HCT116 (cell line): Measurements from ENCODE around the gene HABP2. TPM values are rescaled to one million over a fixed set of nuclear protein-coding genes. Genes with fewer than 3 reads are reported as not detected.

Source experiments
- ATAC-seq: fragments of 200-7000 bp; cut with Tn5 transposase; 2 replicates; pipeline ENCODE4 v1.9.1; 2020; ENCODE audit warnings: mild to moderate bottlenecking, moderate library complexity
- BruUV-seq: library from RNA; stranded (reverse); fragments of 400-500 nt; replicated peaks from 2 replicates; lab custom pipeline; 2021; lab: Mats Ljungman, UMichigan
- CTCF ChIA-PET: fragments of 300-600 bp; sonication (Branson Sonifier 250); formaldehyde crosslinking; loops from one replicate; lab custom pipeline; 2021; ENCODE audit warnings: antibody characterized with exemption; lab: Charles Lee
- POLR2A ChIA-PET: fragments of 300-600, 350-600 bp; sonication (Branson Sonifier 250); formaldehyde crosslinking; loops from one replicate; lab custom pipeline; 2021; ENCODE audit warnings: antibody characterized with exemption; lab: Charles Lee
- RAD21 ChIA-PET, 2 experiments: fragments of 300-600 bp; sonication (Branson Sonifier 250); formaldehyde crosslinking; loops; one replicate each; lab custom pipeline; 2023; ENCODE audit warnings: low total read pairs in 2 of 2; ENCODE audit not compliant: uncharacterized antibody in 2 of 2, unreplicated experiment in 2 of 2, low non-redundant PET in 1 of 2; lab: Charles Lee
- DNase-seq: peaks from one replicate; pipeline ENCODE4 v3.0.0-alpha.2; 2010; ENCODE audit warnings: low read depth, low spot score
- H2AFZ ChIP-seq: fragments of 200-600 bp; shearing (Covaris generic), sonication (generic); 2 replicates; pipeline ENCODE4 v1.6.1; 2017; ENCODE audit warnings: low read depth, mixed run types, mixed read lengths, antibody characterized with exemption, low read length; ENCODE audit not compliant: poor library complexity, severe bottlenecking
- H3K27ac ChIP-seq: 2 replicates; pipeline ENCODE4 v1.5.1; 2012; ENCODE audit warnings: low read depth, low read length
- H3K27me3 ChIP-seq: fragments of 200-600 bp; sonication (generic); 2 replicates; pipeline ENCODE4 v1.6.1; 2016; ENCODE audit warnings: mixed run types, low read length, mixed read lengths; ENCODE audit not compliant: insufficient read depth
- H3K36me3 ChIP-seq, 2 experiments: fragments of 200-500 bp in 1 of 2; fragments of 200-600 bp in 1 of 2; sonication (Bioruptor generic) in 1 of 2; sonication (generic) in 1 of 2; 2 replicates each; pipeline versions ENCODE4 v1.5.1 to v1.6.1; 2014 to 2016; ENCODE audit warnings: low read length in 2 of 2, inconsistent platforms in 1 of 2, mixed read lengths in 1 of 2, mixed run types in 1 of 2; ENCODE audit not compliant: insufficient read depth in 2 of 2, control insufficient read depth in 1 of 2
- H3K4me1 ChIP-seq, 2 experiments: fragments of 200-600 bp in 1 of 2; sonication (generic) in 1 of 2; 2 replicates each; pipeline versions ENCODE4 v1.5.1 to v1.6.1; 2012 to 2017; ENCODE audit warnings: low read length in 2 of 2, inconsistent platforms in 1 of 2, mild to moderate bottlenecking in 1 of 2, mixed read lengths in 1 of 2, mixed run types in 1 of 2, moderate library complexity in 1 of 2; ENCODE audit not compliant: insufficient read depth in 2 of 2, control insufficient read depth in 1 of 2
- H3K4me2 ChIP-seq: fragments of 200-600 bp; sonication (generic); 2 replicates; pipeline ENCODE4 v1.6.1; 2017; ENCODE audit warnings: mixed run types, low read length, mixed read lengths
- H3K4me3 ChIP-seq, 2 experiments: fragments of 200-600 bp in 1 of 2; sonication (generic) in 1 of 2; replicated peaks in 1 of 2; 2 replicates each; pipeline ENCODE4 v1.5.1; 2011 to 2016; ENCODE audit warnings: low read length in 2 of 2, control low read depth in 1 of 2, low read depth in 1 of 2, mild to moderate bottlenecking in 1 of 2, mixed read lengths in 1 of 2, mixed run types in 1 of 2
- H3K79me2 ChIP-seq: fragments of 200-600 bp; sonication (generic); 2 replicates; pipeline ENCODE4 v1.6.1; 2017; ENCODE audit warnings: mild to moderate bottlenecking, mixed run types, low read length, moderate library complexity, mixed read lengths; ENCODE audit not compliant: insufficient read depth
- H3K9ac ChIP-seq: fragments of 200-600 bp; sonication (generic); 2 replicates; pipeline ENCODE4 v1.6.1; 2016; ENCODE audit warnings: low read length, mixed read lengths
- H3K9me2 ChIP-seq: fragments of 200-600 bp; sonication (generic), shearing (Covaris generic); 2 replicates; pipeline ENCODE4 v1.6.1; 2017; ENCODE audit warnings: mixed run types, mild to moderate bottlenecking, moderate library complexity; ENCODE audit not compliant: insufficient read depth
- H3K9me3 ChIP-seq, 2 experiments: fragments of 200-500 bp in 1 of 2; fragments of 200-600 bp in 1 of 2; sonication (Bioruptor generic) in 1 of 2; sonication (generic) in 1 of 2; 2 replicates each; pipeline ENCODE4 v1.6.1; 2014 to 2017; ENCODE audit warnings: low read length in 2 of 2, mixed read lengths in 2 of 2, inconsistent platforms in 1 of 2, low read depth in 1 of 2, mild to moderate bottlenecking in 1 of 2, mixed run types in 1 of 2, moderate library complexity in 1 of 2; ENCODE audit not compliant: control insufficient read depth in 1 of 2, insufficient read depth in 1 of 2
- H4K20me1 ChIP-seq: fragments of 200-600 bp; sonication (generic), shearing (Covaris generic); 2 replicates; pipeline ENCODE4 v1.6.1; 2017; ENCODE audit warnings: mixed run types, mild to moderate bottlenecking, moderate library complexity; ENCODE audit not compliant: insufficient read depth
- ATF3 ChIP-seq: IDR thresholded peaks from 2 replicates; pipeline ENCODE4 v1.6.1; 2012
- CBX3 ChIP-seq: IDR thresholded peaks from 2 replicates; pipeline ENCODE4 v1.6.1; 2012; ENCODE audit warnings: low read depth
- CEBPB ChIP-seq: IDR thresholded peaks from 2 replicates; pipeline ENCODE4 v1.6.1; 2012; ENCODE audit warnings: low read depth
- EGR1 ChIP-seq: IDR thresholded peaks from 2 replicates; pipeline ENCODE4 v1.6.1; 2012; ENCODE audit warnings: low read depth
- EZH2phosphoT487 ChIP-seq: fragments of 200-600 bp; IDR thresholded peaks from 2 replicates; pipeline ENCODE4 v1.6.1; 2018; ENCODE audit warnings: antibody characterized with exemption, borderline replicate concordance
- FOSL1 ChIP-seq: IDR thresholded peaks from 2 replicates; pipeline ENCODE4 v1.6.1; 2012; ENCODE audit warnings: low read depth
- POLR2AphosphoS5 ChIP-seq: IDR thresholded peaks from 2 replicates; pipeline ENCODE4 v1.6.1; 2011; ENCODE audit warnings: mild to moderate bottlenecking, low read depth, low read length, moderate library complexity
- REST ChIP-seq: IDR thresholded peaks from 2 replicates; pipeline ENCODE4 v1.6.1; 2012; ENCODE audit warnings: low read depth
- SRF ChIP-seq: IDR thresholded peaks from 2 replicates; pipeline ENCODE4 v1.6.1; 2012; ENCODE audit warnings: low read depth
- TCF7L2 ChIP-seq: IDR thresholded peaks from 2 replicates; pipeline ENCODE4 v1.7.0; 2011; ENCODE audit warnings: borderline replicate concordance, inconsistent platforms; ENCODE audit not compliant: insufficient read depth, insufficient read length; ENCODE audit errors: extremely low read depth
- ZBTB33 ChIP-seq: IDR thresholded peaks from 2 replicates; pipeline ENCODE4 v1.6.1; 2011; ENCODE audit warnings: mild to moderate bottlenecking, low read length, moderate library complexity; ENCODE audit not compliant: insufficient replicate concordance; ENCODE audit errors: extremely low read depth
- ZFX ChIP-seq: fragments of 450-650 bp; IDR thresholded peaks from 2 replicates; pipeline ENCODE4 v1.6.1; 2017
- intact Hi-C: fragments of 100-400 bp; cut with micrococcal nuclease; formaldehyde crosslinking; loops from 2 replicates; pipeline ENCODE4 v1.10.0; 2022
- total RNA-seq: library from RNA; stranded (reverse); gene quantifications from one replicate; pipeline ENCODE4 v1.2.1, GENCODE V29; 2021; ENCODE audit not compliant: unreplicated experiment

Gene HABP2
- total RNA-seq, 1 experiment from 2014 or later: 0.20 TPM

GRCh38 chr10:113620936-113621335, 68.1 kb downstream of the HABP2 start:
- ChIA-PET CTCF (no interaction called here), RAD21 (no interaction called here), POLR2A (no interaction called here)
- Histone ChIP-seq H4K20me1 (no peaks in the 10 kb centered on the region), H3K9me3 (no peaks in the 10 kb centered on the region), H3K27me3 (peaks cover 62% of the 10 kb centered on the region), H3K79me2 (no peaks in the 10 kb centered on the region), H3K4me3 (no peak overlapping the region), H2AFZ (no peak overlapping the region), H3K4me1 (no peaks in the 10 kb centered on the region), H3K9me2 (no peaks in the 10 kb centered on the region), H3K4me2 (no peak overlapping the region), H3K27ac (no peak overlapping the region), H3K9ac (no peak overlapping the region), H3K36me3 (no peaks in the 10 kb centered on the region)
- no peak for TF ChIP-seq FOSL1
- TF ChIP-seq EZH2phosphoT487: no peak
- TF ChIP-seq TCF7L2: no peak
- TF ChIP-seq ATF3: no peak
- no peak for TF ChIP-seq REST
- no peak for TF ChIP-seq EGR1
- TF ChIP-seq ZBTB33: no peak
- no peak for TF ChIP-seq CBX3
- TF ChIP-seq ZFX: no peak
- no peak for TF ChIP-seq SRF
- TF ChIP-seq POLR2AphosphoS5: no peak
- TF ChIP-seq CEBPB: no peak
- ATAC-seq (no peak), DNase-seq (no peak)
- intact Hi-C loops: no loop called here
- BruUV-seq: no TSS peak
